Measurements from ENCODE around the gene LDB2.

GRCh38 chr4:16706251-16706650, 192.2 kb downstream of the LDB2 start:
- TF ChIP-seq CTCF (IDR thresholded peaks at IDR 0.05 in 4 of 5, conservative IDR thresholded peaks at IDR 0.05 in 1 of 5) (no peak), POLR2A (IDR thresholded peaks at IDR 0.05) (no peak)
